CD4-positive, alpha-beta T cell treated with Interleukin-6 at 100 ng/mL for 8 hours (primary cell): Measurements from ENCODE around the gene S1PR2.
"Not testable (repeated sequence)": the region's sequence is repeated elsewhere in the genome, so short reads cannot be mapped to it uniquely, and the experiment has no call there.

Source experiments
- DNase-seq: peaks from one replicate; pipeline ENCODE4 v3.0.0-alpha.2; 2020; ENCODE audit warnings: mixed read lengths, low spot score

The S1PR2 gene

GRCh38 chr19:10190026-10190425 lies 41.1 kb downstream of the S1PR2 start:
- no peak for DNase-seq

GRCh38 chr19:10189616-10190015 lies 41.5 kb downstream of the S1PR2 start:
- DNase-seq, result no peak

- no peak for DNase-seq
These were observed 43.8 kb downstream of the S1PR2 start for GRCh38 chr19:10187315-10187714.

- DNase-seq, result no peak
These were observed 46.5 kb downstream of the S1PR2 start for GRCh38 chr19:10184636-10185035.

GRCh38 chr19:10183926-10184325 lies 47.2 kb downstream of the S1PR2 start:
- DNase-seq, result no peak

GRCh38 chr19:10182847-10183246 lies 48.3 kb downstream of the S1PR2 start:
- no peak for DNase-seq

GRCh38 chr19:10182076-10182475 lies 49.1 kb downstream of the S1PR2 start:
- DNase-seq, result no peak

- no peak for DNase-seq
These were observed 50.7 kb downstream of the S1PR2 start for GRCh38 chr19:10180459-10180858.

- DNase-seq, result not testable (repeated sequence)
These were observed 51.1 kb downstream of the S1PR2 start for GRCh38 chr19:10180024-10180423.

- DNase-seq, result no peak
These were observed 57.6 kb downstream of the S1PR2 start for GRCh38 chr19:10173527-10173926.
